Thoracic aorta (tissue), 2 donors: ENCODE data around the gene MRPS16. TPM values are rescaled to one million over a fixed set of nuclear protein-coding genes. Genes with fewer than 3 reads are reported as not detected.

Experiments used
- ATAC-seq: fragments of 150-250 bp; one replicate; pipeline ENCODE4 v1.8.0; 2017; ENCODE audit warnings: low read depth; ENCODE audit not compliant: insufficient number of reproducible peaks, low FRiP score
- DNase-seq: peaks from one replicate; pipeline ENCODE4 v3.0.0-alpha.2; 2020; ENCODE audit warnings: low spot score
- H3K27ac ChIP-seq, 2 donors: fragments of 200-600 bp; sonication (generic); 1 replicate in 1 of 2; 2 replicates in 1 of 2; pipeline ENCODE4 v1.5.1; 2016; ENCODE audit warnings: mild to moderate bottlenecking in 2 of 2, moderate library complexity in 2 of 2
- H3K27me3 ChIP-seq: fragments of 200-600 bp; sonication (generic); replicated peaks from 2 replicates; pipeline ENCODE4 v1.6.0; 2016; ENCODE audit warnings: mild to moderate bottlenecking; ENCODE audit not compliant: insufficient read depth
- H3K36me3 ChIP-seq: fragments of 200-600 bp; sonication (generic); one replicate; pipeline ENCODE4 v1.5.1; 2016
- H3K4me1 ChIP-seq, 2 donors: fragments of 200-600 bp; sonication (generic); 1 replicate in 1 of 2; 2 replicates in 1 of 2; pipeline versions ENCODE4 v1.5.1 to v1.6.0; 2016; ENCODE audit warnings: low read depth in 2 of 2, mild to moderate bottlenecking in 1 of 2; ENCODE audit not compliant: control insufficient read depth in 1 of 2
- H3K4me3 ChIP-seq: fragments of 200-600 bp; sonication (generic); 2 replicates; pipeline ENCODE4 v1.5.1; 2016; ENCODE audit warnings: mild to moderate bottlenecking
- H3K9me3 ChIP-seq: fragments of 200-600 bp; sonication (generic); 2 replicates; pipeline ENCODE4 v1.5.1; 2016
- total RNA-seq, 2 donors: library from RNA; depleted of rRNA; stranded (reverse); fragments of >200 nt; gene quantifications; one replicate each; pipeline versions ENCODE4 v1.1.0 to v1.2.3, GENCODE V29; 2016
- TF ChIP-seq, protein P1 (sequence below): fragments of 200-600 bp; sonication (generic); IDR thresholded peaks from one replicate; pipeline ENCODE4 v1.5.1; 2019; ENCODE audit warnings: antibody characterized with exemption

Gene MRPS16
- total RNA-seq, 2 donors from 2014 or later: 29.3 to 41.2 TPM

DNA sequence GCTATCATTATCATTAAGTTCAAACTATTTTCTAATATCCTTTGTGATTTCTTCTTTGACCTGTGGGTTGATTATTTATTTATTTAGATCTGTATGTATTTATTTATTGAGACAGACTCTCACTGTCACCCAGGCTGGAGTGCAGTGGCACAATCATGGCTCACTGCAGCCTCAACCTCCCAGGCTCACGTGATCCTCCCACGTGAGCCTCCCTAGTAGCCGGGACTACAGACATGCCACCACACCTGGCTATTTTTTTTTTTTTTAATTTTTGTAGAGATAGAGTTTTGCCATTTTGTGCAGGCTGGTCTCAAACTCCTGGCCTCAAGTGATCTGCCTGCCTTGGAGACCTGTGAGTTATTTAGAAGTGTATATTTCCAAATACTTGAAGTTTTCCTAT, 28.7 kb upstream of the MRPS16 start:
- no peak for DNase-seq
- Histone ChIP-seq H3K9me3 (no peaks in the 10 kb centered on the region), H3K27me3 (no peaks in the 10 kb centered on the region), H3K4me1 (no peaks in the 10 kb centered on the region), H3K4me3 (no peak overlapping the region), H3K36me3 (no peaks in the 10 kb centered on the region), H3K27ac (no peak overlapping the region)
- ATAC-seq: no peak
- TF ChIP-seq, protein P1, sequence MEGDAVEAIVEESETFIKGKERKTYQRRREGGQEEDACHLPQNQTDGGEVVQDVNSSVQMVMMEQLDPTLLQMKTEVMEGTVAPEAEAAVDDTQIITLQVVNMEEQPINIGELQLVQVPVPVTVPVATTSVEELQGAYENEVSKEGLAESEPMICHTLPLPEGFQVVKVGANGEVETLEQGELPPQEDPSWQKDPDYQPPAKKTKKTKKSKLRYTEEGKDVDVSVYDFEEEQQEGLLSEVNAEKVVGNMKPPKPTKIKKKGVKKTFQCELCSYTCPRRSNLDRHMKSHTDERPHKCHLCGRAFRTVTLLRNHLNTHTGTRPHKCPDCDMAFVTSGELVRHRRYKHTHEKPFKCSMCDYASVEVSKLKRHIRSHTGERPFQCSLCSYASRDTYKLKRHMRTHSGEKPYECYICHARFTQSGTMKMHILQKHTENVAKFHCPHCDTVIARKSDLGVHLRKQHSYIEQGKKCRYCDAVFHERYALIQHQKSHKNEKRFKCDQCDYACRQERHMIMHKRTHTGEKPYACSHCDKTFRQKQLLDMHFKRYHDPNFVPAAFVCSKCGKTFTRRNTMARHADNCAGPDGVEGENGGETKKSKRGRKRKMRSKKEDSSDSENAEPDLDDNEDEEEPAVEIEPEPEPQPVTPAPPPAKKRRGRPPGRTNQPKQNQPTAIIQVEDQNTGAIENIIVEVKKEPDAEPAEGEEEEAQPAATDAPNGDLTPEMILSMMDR: no peak

DNA sequence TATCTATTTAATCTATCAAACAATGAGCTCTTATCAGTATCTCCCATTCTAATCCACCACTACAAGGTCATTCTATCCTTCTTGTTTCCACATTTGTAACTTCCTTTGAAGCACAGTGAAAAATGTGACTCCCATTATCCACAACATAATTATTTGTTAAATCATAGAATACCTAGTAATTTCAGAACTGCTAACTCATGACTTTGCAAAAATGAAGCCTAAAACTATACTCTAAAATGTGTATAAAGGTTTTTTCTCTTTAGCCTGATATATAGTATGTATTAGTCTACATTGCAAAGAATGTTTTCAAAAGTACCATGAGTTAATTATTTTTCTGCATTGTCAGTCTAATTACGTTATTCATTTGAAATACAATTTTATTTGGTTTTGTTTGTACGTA, 12.0 kb upstream of the MRPS16 start:
- Histone ChIP-seq H3K27ac (no peak overlapping the region), H3K4me1 (no peaks in the 10 kb centered on the region), H3K9me3 (no peaks in the 10 kb centered on the region), H3K36me3 (no peaks in the 10 kb centered on the region), H3K27me3 (no peaks in the 10 kb centered on the region), H3K4me3 (no peak overlapping the region)
- no peak for DNase-seq
- no peak for ATAC-seq
- TF ChIP-seq, protein P1: no peak

DNA sequence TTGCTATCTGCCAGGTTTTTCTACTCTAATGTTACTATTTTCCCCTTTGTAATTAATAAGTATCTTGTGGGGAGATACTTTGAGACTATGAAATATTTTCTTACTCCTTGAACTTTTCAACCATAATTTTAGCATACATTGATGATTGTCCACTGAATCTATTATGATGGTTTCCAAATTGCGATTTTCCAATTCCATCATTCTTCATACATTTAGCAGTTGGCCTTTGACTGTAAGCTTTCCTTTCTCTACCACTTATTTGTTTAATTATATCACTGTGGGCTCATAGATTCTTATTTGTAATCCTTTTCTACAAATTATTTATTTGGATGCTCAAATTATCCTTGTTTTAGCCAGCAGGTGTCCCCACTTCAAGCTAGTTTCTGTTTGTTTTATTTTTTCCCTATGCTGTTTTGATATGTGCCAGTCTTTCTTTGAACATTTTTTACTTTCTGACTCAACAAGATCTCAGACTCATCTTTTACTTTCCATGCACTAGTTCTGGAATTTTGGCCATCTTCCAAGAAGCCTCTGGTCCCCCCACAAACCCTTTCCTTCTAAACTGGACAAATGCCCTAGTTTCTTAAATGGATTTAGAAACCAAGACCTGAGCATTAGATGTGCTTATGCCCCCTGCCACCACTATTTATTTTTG, 11.4 kb upstream of the MRPS16 start:
- H3K4me1 ChIP-seq: no peaks in the 10 kb centered on the region
- ATAC-seq: no peak
- no peak for DNase-seq

DNA sequence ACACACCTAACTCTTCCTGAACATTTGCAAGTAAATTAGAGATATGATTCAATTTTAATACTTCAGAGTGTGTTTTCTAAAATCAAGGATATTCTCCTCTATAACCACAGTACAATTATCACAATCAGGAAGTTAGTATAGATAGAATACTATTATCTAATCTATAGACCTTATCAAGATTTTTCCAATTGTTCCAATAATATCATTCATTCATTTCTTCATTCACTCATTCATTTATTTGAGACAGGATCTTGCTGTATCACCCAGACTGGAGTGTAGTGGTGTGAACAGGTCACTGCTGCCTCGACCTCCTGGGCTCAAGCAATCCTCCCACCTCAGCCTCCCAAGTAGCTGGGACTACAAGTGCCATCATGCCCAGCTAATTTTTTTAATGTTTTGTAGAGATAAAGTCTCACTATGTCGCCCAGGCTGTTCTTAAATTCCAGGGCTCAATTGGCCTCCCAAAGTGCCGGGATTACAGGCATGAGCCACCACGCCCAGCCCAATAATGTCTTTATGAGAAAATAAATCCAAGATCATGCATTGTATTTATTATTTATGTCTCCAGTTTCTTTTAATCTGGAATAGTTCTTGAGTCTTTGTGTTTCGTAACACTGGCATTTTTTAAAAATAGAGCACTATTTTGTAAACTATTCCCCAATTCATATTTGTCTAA, 10.6 kb upstream of the MRPS16 start:
- Histone ChIP-seq H3K36me3 (no peaks in the 10 kb centered on the region), H3K27ac (no peak overlapping the region), H3K4me3 (no peak overlapping the region), H3K9me3 (no peaks in the 10 kb centered on the region), H3K4me1 (no peaks in the 10 kb centered on the region), H3K27me3 (no peaks in the 10 kb centered on the region)
- ATAC-seq: no peak
- no peak for DNase-seq
- TF ChIP-seq, protein P1: no peak

More for the DNA sequence above, 11.4 kb upstream of the MRPS16 start:
- H3K27me3 ChIP-seq: no peaks in the 10 kb centered on the region
- TF ChIP-seq, protein P1: no peak
- no peaks in the 10 kb centered on the region for H3K9me3 ChIP-seq
- H3K27ac ChIP-seq: no peak overlapping the region
- no peaks in the 10 kb centered on the region for H3K36me3 ChIP-seq
- no peak overlapping the region for H3K4me3 ChIP-seq

GRCh38 chr10:73262105-73262730, 9.8 kb upstream of the MRPS16 start:
- H3K4me1 ChIP-seq: no peaks in the 10 kb centered on the region
- TF ChIP-seq, protein P1: no peak
- no peak overlapping the region for H3K27ac ChIP-seq
- no peak for DNase-seq
- no peak overlapping the region for H3K4me3 ChIP-seq
- no peaks in the 10 kb centered on the region for H3K27me3 ChIP-seq
- no peaks in the 10 kb centered on the region for H3K9me3 ChIP-seq
- ATAC-seq: no peak
- H3K36me3 ChIP-seq: no peaks in the 10 kb centered on the region
